ENCODE data around the gene STIL.
A peak's percentile ranks its signal among the peaks of the same experiment; 100 is the strongest.
"Not testable (repeated sequence)": the region's sequence is repeated elsewhere in the genome, so short reads cannot be mapped to it uniquely, and the experiment has no call there.

The STIL gene

GRCh38 chr1:47216278-47217059 is 97.5 kb downstream of the STIL start:
- DNase-seq: no peak

- DNase-seq: no peak
These were observed 98.2 kb downstream of the STIL start for GRCh38 chr1:47215713-47216112.

- DNase-seq: no peak
These were observed 99.4 kb downstream of the STIL start for GRCh38 chr1:47214549-47214948.

GRCh38 chr1:47213230-47213963 is 100.5 kb downstream of the STIL start:
- DNase-seq: no peak

- DNase-seq: no peak
These were observed 101.2 kb downstream of the STIL start for GRCh38 chr1:47212636-47213229.

GRCh38 chr1:47211796-47212269 is 102.1 kb downstream of the STIL start:
- no peak for DNase-seq

GRCh38 chr1:47210666-47211065 is 103.3 kb downstream of the STIL start:
- no peak for DNase-seq

- DNase-seq: no peak
These were observed 104.1 kb downstream of the STIL start for GRCh38 chr1:47209725-47210325.

- DNase-seq: no peak
These were observed 104.9 kb downstream of the STIL start for GRCh38 chr1:47209091-47209490.

- no peak for DNase-seq
These were observed 105.5 kb downstream of the STIL start for GRCh38 chr1:47208374-47208850.

- DNase-seq: no peak
These were observed 106.1 kb downstream of the STIL start for GRCh38 chr1:47207803-47208373.

GRCh38 chr1:47205918-47206317 is 108.0 kb downstream of the STIL start:
- DNase-seq: no peak

GRCh38 chr1:47203504-47203903 is 110.4 kb downstream of the STIL start:
- DNase-seq: not testable (repeated sequence)

GRCh38 chr1:47201179-47201578 is 112.8 kb downstream of the STIL start:
- peak; percentile 18 for DNase-seq

Data from fibroblast of skin of scalp (primary cell).